Nephron progenitor cell (in vitro differentiated cells): ENCODE measurements around the gene KRT3.

ENCODE experiments used
- DNase-seq: peaks from one replicate; pipeline ENCODE4 v3.0.0; 2021
- H3K27ac Mint-ChIP-seq: 2 replicates; pipeline ENCODE4 v1.8.0; 2021; ENCODE audit warnings: mild to moderate bottlenecking, moderate library complexity, mixed read lengths
- H3K27me3 Mint-ChIP-seq: 2 replicates; pipeline ENCODE4 v1.8.0; 2021; ENCODE audit warnings: mild to moderate bottlenecking, low read depth, mixed read lengths; ENCODE audit not compliant: poor library complexity
- H3K36me3 Mint-ChIP-seq: 2 replicates; pipeline ENCODE4 v1.8.0; 2021; ENCODE audit warnings: low read depth, mixed read lengths
- H3K4me1 Mint-ChIP-seq: 2 replicates; pipeline ENCODE4 v1.8.0; 2021; ENCODE audit warnings: mixed read lengths
- H3K4me3 Mint-ChIP-seq: 2 replicates; pipeline ENCODE4 v1.8.0; 2021; ENCODE audit warnings: mild to moderate bottlenecking, moderate library complexity, mixed read lengths
- H3K9me3 Mint-ChIP-seq: 2 replicates; pipeline ENCODE4 v1.8.0; 2021; ENCODE audit warnings: mild to moderate bottlenecking, moderate library complexity, mixed read lengths
- CTCF ChIP-seq: fragments of 200-600 bp; sonication (generic); IDR thresholded peaks from 2 replicates; pipeline ENCODE4 v1.5.0; 2021; ENCODE audit warnings: antibody characterized with exemption

KRT3 gene

GRCh38 chr12:52810554-52810953 lies 14.6 kb upstream of the KRT3 start:
- DNase-seq, result no peak
- Mint-ChIP-seq H3K9me3 (no peaks in the 10 kb centered on the region), H3K27me3 (peaks cover 22% of the 10 kb centered on the region), H3K36me3 (no peaks in the 10 kb centered on the region), H3K4me1 (peaks cover 4% of the 10 kb centered on the region), H3K4me3 (no peak overlapping the region), H3K27ac (no peak overlapping the region)
- TF ChIP-seq CTCF, result no peak

GRCh38 chr12:52809166-52809565 lies 13.2 kb upstream of the KRT3 start:
- H3K4me1 Mint-ChIP-seq, result peaks cover 11% of the 10 kb centered on the region
- no peak overlapping the region for H3K27ac Mint-ChIP-seq
- no peaks in the 10 kb centered on the region for H3K36me3 Mint-ChIP-seq
- TF ChIP-seq CTCF, result no peak
- H3K9me3 Mint-ChIP-seq, result no peaks in the 10 kb centered on the region
- H3K4me3 Mint-ChIP-seq, result no peak overlapping the region
- peaks cover 23% of the 10 kb centered on the region for H3K27me3 Mint-ChIP-seq
- no peak for DNase-seq

- peaks cover 11% of the 10 kb centered on the region for H3K4me1 Mint-ChIP-seq
- H3K27ac Mint-ChIP-seq, result no peak overlapping the region
- H3K36me3 Mint-ChIP-seq, result no peaks in the 10 kb centered on the region
- no peak overlapping the region for H3K4me3 Mint-ChIP-seq
- no peaks in the 10 kb centered on the region for H3K9me3 Mint-ChIP-seq
- TF ChIP-seq CTCF, result no peak
- DNase-seq, result no peak
- H3K27me3 Mint-ChIP-seq, result peaks cover 22% of the 10 kb centered on the region
Observed at GRCh38 chr12:52808573-52809160, 12.8 kb upstream of the KRT3 start.

- TF ChIP-seq CTCF, result no peak
- no peak overlapping the region for H3K4me3 Mint-ChIP-seq
Observed at GRCh38 chr12:52807544-52808470, 11.9 kb upstream of the KRT3 start.

GRCh38 chr12:52806821-52807543 lies 11.1 kb upstream of the KRT3 start:
- no peak for TF ChIP-seq CTCF
- Mint-ChIP-seq H3K27ac (no peak overlapping the region), H3K4me1 (peaks cover 11% of the 10 kb centered on the region), H3K9me3 (no peaks in the 10 kb centered on the region), H3K4me3 (no peak overlapping the region), H3K36me3 (no peaks in the 10 kb centered on the region), H3K27me3 (peaks cover 20% of the 10 kb centered on the region)
- no peak for DNase-seq

More at GRCh38 chr12:52807544-52808470, 11.9 kb upstream of the KRT3 start:
- no peak for DNase-seq
- Mint-ChIP-seq H3K4me1 (peaks cover 11% of the 10 kb centered on the region), H3K27ac (no peak overlapping the region), H3K27me3 (peaks cover 20% of the 10 kb centered on the region), H3K36me3 (no peaks in the 10 kb centered on the region), H3K9me3 (no peaks in the 10 kb centered on the region)
